K562 (cell line): ENCODE results near the gene NSUN6. TPM values are rescaled to one million over a fixed set of nuclear protein-coding genes. Genes with fewer than 3 reads are reported as not detected.

Source experiments
- ATAC-seq: fragments of 200-7000 bp; cut with Tn5 transposase; 3 replicates; pipeline ENCODE4 v1.9.1; 2020; ENCODE audit warnings: moderate library complexity
- BruUV-seq: library from RNA; stranded (reverse); fragments of 400-500 nt; replicated peaks from 2 replicates; lab custom pipeline; 2021; lab: Mats Ljungman, UMichigan
- CTCF ChIA-PET: fragments of 300-600 bp; formaldehyde crosslinking; extraction: SDS; loops from one replicate; lab custom pipeline; 2021; ENCODE audit warnings: low intra/inter-chr PET ratio; lab: Yijun Ruan, JAX
- POLR2A ChIA-PET: fragments of 300-600, 350-650 bp; sonication (Branson Sonifier 250); formaldehyde crosslinking; extraction: SDS; loops from one replicate; lab custom pipeline; 2021; ENCODE audit warnings: antibody characterized with exemption, inconsistent platforms; lab: Yijun Ruan, JAX
- DNase-seq, 4 experiments: peaks; one replicate each; pipeline versions ENCODE4 v3.0.0 to v3.0.0-alpha.2; 2011 to 2018; ENCODE audit warnings: low spot score in 3 of 4, mixed read lengths in 3 of 4; ENCODE audit errors: extremely low read depth in 1 of 4
- FAIRE-seq: peaks from 2 replicates; lab custom pipeline; 2011; peaks lifted over from hg19 to GRCh38; lab: Jason Lieb, UNC
- H2AFZ ChIP-seq: 2 replicates; pipeline ENCODE4 v1.6.0; 2011; ENCODE audit warnings: low read depth, low read length, control low read depth, inconsistent platforms
- H3K27ac ChIP-seq: fragments of 200-600 bp; 3 replicates; pipeline ENCODE4 v1.8.0; 2011; ENCODE audit warnings: low read depth, mild to moderate bottlenecking, control low read depth, inconsistent platforms, low read length, moderate library complexity, mixed read lengths; ENCODE audit errors: extremely low read depth
- H3K27me3 ChIP-seq, 2 experiments: fragments of 300-600 bp in 1 of 2; 2 replicates in 1 of 2; 3 replicates in 1 of 2; pipeline versions ENCODE4 v1.6.0 to v1.8.0; 2011; ENCODE audit warnings: inconsistent platforms in 2 of 2, low read length in 2 of 2, mild to moderate bottlenecking in 1 of 2, mixed read lengths in 1 of 2, moderate library complexity in 1 of 2; ENCODE audit not compliant: control insufficient read depth in 2 of 2, insufficient read depth in 2 of 2
- H3K36me3 ChIP-seq: fragments of 300-600 bp; 3 replicates; pipeline ENCODE4 v1.8.0; 2011; ENCODE audit warnings: mild to moderate bottlenecking, low read length, inconsistent platforms; ENCODE audit not compliant: control insufficient read depth, insufficient read depth
- H3K4me1 ChIP-seq, 2 experiments: fragments of 200-600 bp in 1 of 2; replicated peaks in 1 of 2; 2 replicates in 1 of 2; 3 replicates in 1 of 2; pipeline versions ENCODE4 v1.5.1 to v1.8.0; 2011; ENCODE audit warnings: inconsistent platforms in 2 of 2, low read length in 2 of 2, mild to moderate bottlenecking in 1 of 2, mixed read lengths in 1 of 2, moderate library complexity in 1 of 2; ENCODE audit not compliant: control insufficient read depth in 2 of 2, insufficient read depth in 2 of 2
- H3K4me2 ChIP-seq: 2 replicates; pipeline ENCODE4 v1.6.1; 2011; ENCODE audit warnings: low read length, control low read depth, inconsistent platforms, mixed read lengths; ENCODE audit not compliant: insufficient read depth
- H3K4me3 ChIP-seq: fragments of 200-600 bp; sonication (generic), shearing (Covaris generic); 2 replicates; pipeline ENCODE4 v1.5.1; 2016; ENCODE audit warnings: control low read depth, inconsistent platforms
- H3K79me2 ChIP-seq: fragments of 200-600 bp; 3 replicates; pipeline ENCODE4 v1.8.0; 2011; ENCODE audit warnings: low read length, inconsistent platforms; ENCODE audit not compliant: control insufficient read depth, insufficient read depth
- H3K9ac ChIP-seq, 2 experiments: 2 replicates each; pipeline versions ENCODE4 v1.6.0 to v1.6.1; 2011; ENCODE audit warnings: low read depth in 2 of 2, low read length in 2 of 2, control low read depth in 1 of 2, inconsistent platforms in 1 of 2, mild to moderate bottlenecking in 1 of 2, mixed read lengths in 1 of 2; ENCODE audit not compliant: insufficient read depth in 1 of 2
- H3K9me1 ChIP-seq: one replicate; pipeline ENCODE4 v1.6.0; 2011; ENCODE audit warnings: inconsistent platforms, mild to moderate bottlenecking, low read length, moderate library complexity; ENCODE audit not compliant: control insufficient read depth, insufficient read depth
- H3K9me3 ChIP-seq: replicated peaks from 2 replicates; pipeline ENCODE4 v1.5.1; 2011; ENCODE audit warnings: low read depth, low read length, inconsistent platforms; ENCODE audit not compliant: control insufficient read depth, insufficient read depth
- H4K20me1 ChIP-seq: replicated peaks from 2 replicates; pipeline ENCODE4 v1.6.1; 2011; ENCODE audit warnings: low read length, inconsistent platforms, mixed read lengths; ENCODE audit not compliant: control insufficient read depth, insufficient read depth
- ARID2 ChIP-seq: fragments of 450-650 bp; IDR thresholded peaks from 2 replicates; pipeline ENCODE4 v1.6.1; 2017; ENCODE audit warnings: antibody characterized with exemption, mild to moderate bottlenecking
- CCNT2 ChIP-seq: IDR thresholded peaks from 2 replicates; pipeline ENCODE4 v1.6.1; 2011; ENCODE audit warnings: borderline replicate concordance, low read depth, mild to moderate bottlenecking, moderate library complexity, mixed read lengths, low read length; ENCODE audit not compliant: insufficient read length; ENCODE audit errors: extremely low read depth
- CREB1 ChIP-seq, 2 experiments: sonication (generic) in 1 of 2; formaldehyde crosslinking in 1 of 2; IDR thresholded peaks; 2 replicates each; pipeline versions ENCODE4 v1.6.1 to v1.8.0; 2012 to 2022; ENCODE audit warnings: inconsistent platforms in 1 of 2, mild to moderate bottlenecking in 1 of 2, missing genetic modification reagents in 1 of 2, moderate library complexity in 1 of 2
- CXXC5 ChIP-seq: fragments of 250-450 bp; sonication (Bioruptor Pico); IDR thresholded peaks from 2 replicates; pipeline ENCODE4 v1.8.0; 2022; ENCODE audit warnings: inconsistent platforms, mild to moderate bottlenecking, moderate library complexity
- EWSR1 ChIP-seq: fragments of 450-650 bp; IDR thresholded peaks from 2 replicates; pipeline ENCODE4 v1.6.1; 2018; ENCODE audit warnings: borderline replicate concordance, mild to moderate bottlenecking, low read depth, moderate library complexity; ENCODE audit not compliant: partially characterized antibody
- FOXJ3 ChIP-seq: sonication (generic); formaldehyde crosslinking; IDR thresholded peaks from 2 replicates; pipeline ENCODE4 v1.4.0; 2020; ENCODE audit warnings: mild to moderate bottlenecking, missing genetic modification reagents
- KDM5B ChIP-seq: fragments of 200-600 bp; sonication (generic); IDR thresholded peaks from 2 replicates; pipeline ENCODE4 v1.6.1; 2012; ENCODE audit warnings: low read depth, mild to moderate bottlenecking, moderate library complexity, low read length, control low read depth, inconsistent platforms; ENCODE audit not compliant: insufficient replicate concordance
- LARP7 ChIP-seq: fragments of 450-650 bp; IDR thresholded peaks from 2 replicates; pipeline ENCODE4 v1.6.1; 2016
- SMAD2 ChIP-seq: fragments of 150-350 bp; IDR thresholded peaks from 2 replicates; pipeline ENCODE4 v1.6.1; 2014; ENCODE audit warnings: low read depth, mild to moderate bottlenecking, low read length
- SMARCB1 ChIP-seq: IDR thresholded peaks from 2 replicates; pipeline ENCODE4 v1.6.1; 2011; ENCODE audit warnings: improper control_type of control experiment, low read depth; ENCODE audit not compliant: insufficient read length
- TEAD1 ChIP-seq, 2 experiments: fragments of 450-650 bp in 1 of 2; sonication (generic) in 1 of 2; formaldehyde crosslinking; IDR thresholded peaks; 2 replicates each; pipeline versions ENCODE4 v1.4.0 to v1.8.0; 2020 to 2022; ENCODE audit warnings: mild to moderate bottlenecking in 2 of 2, missing genetic modification reagents in 1 of 2
- ZNF436 ChIP-seq: fragments of 250-450, 450-650 bp; sonication (Bioruptor Pico); formaldehyde crosslinking; IDR thresholded peaks from 2 replicates; pipeline ENCODE4 v1.7.0; 2020; ENCODE audit warnings: mild to moderate bottlenecking
- ZNF449 ChIP-seq: fragments of 250-450 bp; sonication (Bioruptor Pico); IDR thresholded peaks from 2 replicates; pipeline ENCODE4 v1.8.0; 2022; ENCODE audit warnings: moderate library complexity, mild to moderate bottlenecking, inconsistent platforms
- ZNF561 ChIP-seq: fragments of 450-650 bp; formaldehyde crosslinking; conservative IDR thresholded peaks from 2 replicates; pipeline ENCODE4 v1.4.0; 2020; ENCODE audit warnings: mild to moderate bottlenecking, moderate library complexity
- WGBS: fragments of 100-300 bp; shearing (Covaris generic); methylation state at CpG from one replicate; pipeline ENCODE4 v1.1.6; 2016; ENCODE audit warnings: low coverage, mixed read lengths; ENCODE audit not compliant: insufficient coverage; ENCODE audit errors: missing lambda C conversion rate; 5-methylcytosine and 5-hydroxymethylcytosine counted together
- in situ Hi-C: fragments of 300-500 bp; cut with MboI; formaldehyde crosslinking; loops from 4 replicates; pipeline ENCODE4 v1.15.0; 2018; ENCODE audit warnings: inconsistent platforms, mixed read lengths
- intact Hi-C: fragments of 100-400 bp; cut with micrococcal nuclease; formaldehyde crosslinking; loops from 2 replicates; pipeline ENCODE4 v1.14.2; 2022
- polyA plus RNA-seq, 8 experiments: library from polyadenylated mRNA; depleted of rRNA in 4 of 8; stranded (reverse) in 5 of 8; unstranded in 3 of 8; fragments of >200 nt; fragmentation: Nextera tagmentation in 2 of 8; fragmentation: Illumina TruSeq in 1 of 8; extraction: Ambion mirVana in 2 of 8; extraction: Trizol in 1 of 8; gene quantifications; 2 replicates each; pipeline versions ENCODE4 v1.2.1 to v1.2.3, GENCODE V29; 2011 to 2014; ENCODE audit warnings: inconsistent platforms in 1 of 8, missing spikeins in 1 of 8
- total RNA-seq, 7 experiments: library from RNA; depleted of rRNA in 6 of 7; stranded (reverse); fragments of >200 nt in 6 of 7; fragmentation: Illumina TruSeq in 2 of 7; extraction: Trizol in 2 of 7; gene quantifications; 2 replicates each; pipeline versions ENCODE4 v1.2.1 to v1.2.3, GENCODE V29; 2011 to 2021; ENCODE audit warnings: low replicate concordance in 1 of 7
- TF ChIP-seq, protein P1 (sequence below): fragments of 150-350 bp; IDR thresholded peaks from 2 replicates; pipeline ENCODE4 v1.6.1; 2014; ENCODE audit warnings: low read depth, mild to moderate bottlenecking, low read length, borderline replicate concordance
- TF ChIP-seq, protein P2 (sequence below): fragments of 200-800 bp; sonication (Bioruptor generic); IDR thresholded peaks from 2 replicates; pipeline ENCODE4 v1.6.1; 2017; ENCODE audit warnings: missing genetic modification characterization, missing compliant biosample characterization

Gene NSUN6
- total and polyA plus RNA-seq, 9 of the 15 experiments (the other 6 are each of a cell fraction or from before 2014, with no cell fraction given): 12.5 to 33.1 (median 24.2) TPM

- CTCF ChIA-PET: no interaction called here
- peaks cover 9 to 11% of the 10 kb centered on the region in 2 experiments; a peak in 3 of 5 replicates for H3K27me3 ChIP-seq
- H3K4me2 ChIP-seq: no peak overlapping the region
- no peak overlapping the region for H3K27ac ChIP-seq
- H3K4me1 ChIP-seq: no peaks in the 10 kb centered on the region
- H3K4me3 ChIP-seq: no peak overlapping the region
- no peaks in the 10 kb centered on the region for H3K9me3 ChIP-seq
- POLR2A ChIA-PET: no interaction called here
- 2% methylated on average over 4 of the region's 4 CpGs for WGBS
- DNase-seq (no peak), FAIRE-seq (no peak), ATAC-seq (no peak)
- in situ Hi-C loops (no loop called here), intact Hi-C loops (no loop called here)
- H2AFZ ChIP-seq: no peak overlapping the region
- no peaks in the 10 kb centered on the region for H3K9me1 ChIP-seq
- no peaks in the 10 kb centered on the region for H3K79me2 ChIP-seq
- BruUV-seq: no TSS peak
- no peaks in the 10 kb centered on the region for H3K36me3 ChIP-seq
- H4K20me1 ChIP-seq: no peaks in the 10 kb centered on the region
- no peak overlapping the region for H3K9ac ChIP-seq
- TF ChIP-seq EWSR1 (no peak), KDM5B (no peak), SMARCB1 (no peak), ARID2 (no peak), CCNT2 (no peak), CXXC5 (CRISPR knock-in tag) (no peak), ZNF449 (no peak), CREB1 (IDR thresholded peaks at IDR 0.05) (no peak), CREB1 (CRISPR knock-in tag; IDR thresholded peaks at IDR 0.05) (no peak), FOXJ3 (CRISPR knock-in tag) (no peak), ZNF561 (CRISPR knock-in tag) (no peak), SMAD2 (no peak), TEAD1 (CRISPR knock-in tag; IDR thresholded peaks at IDR 0.05) (no peak), LARP7 (no peak), ZNF436 (CRISPR knock-in tag) (no peak)
- TF ChIP-seq, protein P1, sequence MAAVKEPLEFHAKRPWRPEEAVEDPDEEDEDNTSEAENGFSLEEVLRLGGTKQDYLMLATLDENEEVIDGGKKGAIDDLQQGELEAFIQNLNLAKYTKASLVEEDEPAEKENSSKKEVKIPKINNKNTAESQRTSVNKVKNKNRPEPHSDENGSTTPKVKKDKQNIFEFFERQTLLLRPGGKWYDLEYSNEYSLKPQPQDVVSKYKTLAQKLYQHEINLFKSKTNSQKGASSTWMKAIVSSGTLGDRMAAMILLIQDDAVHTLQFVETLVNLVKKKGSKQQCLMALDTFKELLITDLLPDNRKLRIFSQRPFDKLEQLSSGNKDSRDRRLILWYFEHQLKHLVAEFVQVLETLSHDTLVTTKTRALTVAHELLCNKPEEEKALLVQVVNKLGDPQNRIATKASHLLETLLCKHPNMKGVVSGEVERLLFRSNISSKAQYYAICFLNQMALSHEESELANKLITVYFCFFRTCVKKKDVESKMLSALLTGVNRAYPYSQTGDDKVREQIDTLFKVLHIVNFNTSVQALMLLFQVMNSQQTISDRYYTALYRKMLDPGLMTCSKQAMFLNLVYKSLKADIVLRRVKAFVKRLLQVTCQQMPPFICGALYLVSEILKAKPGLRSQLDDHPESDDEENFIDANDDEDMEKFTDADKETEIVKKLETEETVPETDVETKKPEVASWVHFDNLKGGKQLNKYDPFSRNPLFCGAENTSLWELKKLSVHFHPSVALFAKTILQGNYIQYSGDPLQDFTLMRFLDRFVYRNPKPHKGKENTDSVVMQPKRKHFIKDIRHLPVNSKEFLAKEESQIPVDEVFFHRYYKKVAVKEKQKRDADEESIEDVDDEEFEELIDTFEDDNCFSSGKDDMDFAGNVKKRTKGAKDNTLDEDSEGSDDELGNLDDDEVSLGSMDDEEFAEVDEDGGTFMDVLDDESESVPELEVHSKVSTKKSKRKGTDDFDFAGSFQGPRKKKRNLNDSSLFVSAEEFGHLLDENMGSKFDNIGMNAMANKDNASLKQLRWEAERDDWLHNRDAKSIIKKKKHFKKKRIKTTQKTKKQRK: no peak
- TF ChIP-seq, protein P2, sequence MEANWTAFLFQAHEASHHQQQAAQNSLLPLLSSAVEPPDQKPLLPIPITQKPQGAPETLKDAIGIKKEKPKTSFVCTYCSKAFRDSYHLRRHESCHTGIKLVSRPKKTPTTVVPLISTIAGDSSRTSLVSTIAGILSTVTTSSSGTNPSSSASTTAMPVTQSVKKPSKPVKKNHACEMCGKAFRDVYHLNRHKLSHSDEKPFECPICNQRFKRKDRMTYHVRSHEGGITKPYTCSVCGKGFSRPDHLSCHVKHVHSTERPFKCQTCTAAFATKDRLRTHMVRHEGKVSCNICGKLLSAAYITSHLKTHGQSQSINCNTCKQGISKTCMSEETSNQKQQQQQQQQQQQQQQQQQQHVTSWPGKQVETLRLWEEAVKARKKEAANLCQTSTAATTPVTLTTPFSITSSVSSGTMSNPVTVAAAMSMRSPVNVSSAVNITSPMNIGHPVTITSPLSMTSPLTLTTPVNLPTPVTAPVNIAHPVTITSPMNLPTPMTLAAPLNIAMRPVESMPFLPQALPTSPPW (CRISPR knock-in tag): no peak
Observed at GRCh38 chr10:18498998-18499397, 152.4 kb downstream of the NSUN6 start.
